Endothelial cell (in vitro differentiated cells): ENCODE results near the gene SLC17A6. TPM values are rescaled to one million over a fixed set of nuclear protein-coding genes. Genes with fewer than 3 reads are reported as not detected.

Experiments
- DNase-seq: peaks from one replicate; pipeline ENCODE4 v3.0.0; 2021; ENCODE audit warnings: low spot score
- H3K27ac Mint-ChIP-seq: one replicate; pipeline ENCODE4 v1.8.0; 2021; ENCODE audit warnings: mixed read lengths, inconsistent platforms; ENCODE audit not compliant: unreplicated experiment
- H3K27me3 Mint-ChIP-seq: one replicate; pipeline ENCODE4 v1.8.0; 2021; ENCODE audit warnings: mild to moderate bottlenecking, moderate library complexity, mixed read lengths, inconsistent platforms; ENCODE audit not compliant: unreplicated experiment
- H3K36me3 Mint-ChIP-seq: one replicate; pipeline ENCODE4 v1.8.0; 2021; ENCODE audit warnings: mild to moderate bottlenecking, low read depth, mixed read lengths, inconsistent platforms; ENCODE audit not compliant: unreplicated experiment
- H3K4me1 Mint-ChIP-seq: one replicate; pipeline ENCODE4 v1.8.0; 2021; ENCODE audit warnings: mild to moderate bottlenecking, mixed read lengths, inconsistent platforms; ENCODE audit not compliant: unreplicated experiment
- H3K4me3 Mint-ChIP-seq: one replicate; pipeline ENCODE4 v1.8.0; 2021; ENCODE audit warnings: mild to moderate bottlenecking, mixed read lengths, inconsistent platforms; ENCODE audit not compliant: unreplicated experiment
- H3K9me3 Mint-ChIP-seq: one replicate; pipeline ENCODE4 v1.8.0; 2021; ENCODE audit warnings: mixed read lengths, inconsistent platforms; ENCODE audit not compliant: unreplicated experiment
- total RNA-seq: library from RNA; stranded (reverse); fragmentation: NEBNext Ultra II Directional; extraction: Animal tissue kit (Norgen Biotek cat#: 25700); gene quantifications from one replicate; pipeline ENCODE4 v1.2.1, GENCODE V29; 2021; ENCODE audit not compliant: unreplicated experiment
- TF ChIP-seq, protein P1 (sequence below): fragments of 200-600 bp; sonication (generic); IDR thresholded peaks from one replicate; pipeline ENCODE4 v1.5.0; 2021; ENCODE audit warnings: antibody characterized with exemption; ENCODE audit not compliant: unreplicated experiment

The SLC17A6 gene
- total RNA-seq, 1 donor from 2014 or later, result not detected

- Mint-ChIP-seq H3K9me3 (no peaks in the 10 kb centered on the region), H3K36me3 (no peaks in the 10 kb centered on the region), H3K4me3 (no peak overlapping the region), H3K4me1 (peaks cover under 1% of the 10 kb centered on the region), H3K27ac (no peak overlapping the region), H3K27me3 (no peaks in the 10 kb centered on the region)
- TF ChIP-seq, protein P1, sequence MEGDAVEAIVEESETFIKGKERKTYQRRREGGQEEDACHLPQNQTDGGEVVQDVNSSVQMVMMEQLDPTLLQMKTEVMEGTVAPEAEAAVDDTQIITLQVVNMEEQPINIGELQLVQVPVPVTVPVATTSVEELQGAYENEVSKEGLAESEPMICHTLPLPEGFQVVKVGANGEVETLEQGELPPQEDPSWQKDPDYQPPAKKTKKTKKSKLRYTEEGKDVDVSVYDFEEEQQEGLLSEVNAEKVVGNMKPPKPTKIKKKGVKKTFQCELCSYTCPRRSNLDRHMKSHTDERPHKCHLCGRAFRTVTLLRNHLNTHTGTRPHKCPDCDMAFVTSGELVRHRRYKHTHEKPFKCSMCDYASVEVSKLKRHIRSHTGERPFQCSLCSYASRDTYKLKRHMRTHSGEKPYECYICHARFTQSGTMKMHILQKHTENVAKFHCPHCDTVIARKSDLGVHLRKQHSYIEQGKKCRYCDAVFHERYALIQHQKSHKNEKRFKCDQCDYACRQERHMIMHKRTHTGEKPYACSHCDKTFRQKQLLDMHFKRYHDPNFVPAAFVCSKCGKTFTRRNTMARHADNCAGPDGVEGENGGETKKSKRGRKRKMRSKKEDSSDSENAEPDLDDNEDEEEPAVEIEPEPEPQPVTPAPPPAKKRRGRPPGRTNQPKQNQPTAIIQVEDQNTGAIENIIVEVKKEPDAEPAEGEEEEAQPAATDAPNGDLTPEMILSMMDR, result no peak
- no peak for DNase-seq
Measured at GRCh38 chr11:22387126-22387525, 48.9 kb downstream of the SLC17A6 start.

- TF ChIP-seq, protein P1, result no peak
- peaks cover 9% of the 10 kb centered on the region for H3K4me1 Mint-ChIP-seq
- H3K27ac Mint-ChIP-seq, result no peak overlapping the region
- H3K27me3 Mint-ChIP-seq, result no peaks in the 10 kb centered on the region
- DNase-seq, result no peak
- H3K9me3 Mint-ChIP-seq, result no peaks in the 10 kb centered on the region
- H3K4me3 Mint-ChIP-seq, result no peak overlapping the region
- no peaks in the 10 kb centered on the region for H3K36me3 Mint-ChIP-seq
Measured at GRCh38 chr11:22389526-22390282, 51.5 kb downstream of the SLC17A6 start.

- H3K4me3 Mint-ChIP-seq, result no peak overlapping the region
- H3K27ac Mint-ChIP-seq, result no peak overlapping the region
- no peaks in the 10 kb centered on the region for H3K36me3 Mint-ChIP-seq
- no peak for DNase-seq
- H3K9me3 Mint-ChIP-seq, result no peaks in the 10 kb centered on the region
- H3K4me1 Mint-ChIP-seq, result peaks cover 9% of the 10 kb centered on the region
- TF ChIP-seq, protein P1, result no peak
- H3K27me3 Mint-ChIP-seq, result no peaks in the 10 kb centered on the region
Measured at GRCh38 chr11:22390283-22390655, 52.1 kb downstream of the SLC17A6 start.

DNA sequence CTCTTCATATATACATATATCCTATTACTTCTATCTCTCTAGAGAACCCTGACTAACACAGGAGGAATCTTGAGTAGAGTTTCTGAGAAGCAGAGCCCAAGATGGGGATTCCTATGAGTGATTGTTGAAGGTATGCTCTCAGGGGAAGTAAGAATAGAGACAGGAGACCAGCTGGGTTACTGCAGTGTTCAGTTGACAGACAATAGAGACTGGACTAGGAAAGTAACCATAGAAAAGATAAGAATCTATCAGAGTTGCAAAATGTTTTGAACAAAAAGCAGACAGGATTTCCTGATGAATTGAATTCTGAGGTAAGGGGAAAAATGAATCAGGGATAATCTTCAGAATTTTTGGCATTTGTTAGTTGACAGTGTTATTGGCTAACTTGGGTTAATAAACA is 54.4 kb downstream of the SLC17A6 start:
- no peaks in the 10 kb centered on the region for H3K36me3 Mint-ChIP-seq
- no peak overlapping the region for H3K4me3 Mint-ChIP-seq
- H3K9me3 Mint-ChIP-seq, result no peaks in the 10 kb centered on the region
- H3K4me1 Mint-ChIP-seq, result peaks cover 9% of the 10 kb centered on the region
- TF ChIP-seq, protein P1, result no peak
- DNase-seq, result no peak
- no peaks in the 10 kb centered on the region for H3K27me3 Mint-ChIP-seq
- peak overlapping the region; percentile 21 for H3K27ac Mint-ChIP-seq

GRCh38 chr11:22405377-22405776 is 67.2 kb downstream of the SLC17A6 start:
- TF ChIP-seq, protein P1, result no peak
- H3K4me1 Mint-ChIP-seq, result no peaks in the 10 kb centered on the region
- DNase-seq, result no peak
- no peak overlapping the region for H3K27ac Mint-ChIP-seq
- H3K4me3 Mint-ChIP-seq, result no peak overlapping the region
- no peaks in the 10 kb centered on the region for H3K27me3 Mint-ChIP-seq
- H3K9me3 Mint-ChIP-seq, result no peaks in the 10 kb centered on the region
- H3K36me3 Mint-ChIP-seq, result no peaks in the 10 kb centered on the region
